HPDE6-E6E7 (cell line): Measurements from ENCODE around the gene CENPX.

Experiments used
- DNase-seq: peaks from one replicate; pipeline ENCODE4 v3.0.0; 2011; ENCODE audit warnings: missing footprints; ENCODE audit errors: extremely low spot score

CENPX gene

DNA sequence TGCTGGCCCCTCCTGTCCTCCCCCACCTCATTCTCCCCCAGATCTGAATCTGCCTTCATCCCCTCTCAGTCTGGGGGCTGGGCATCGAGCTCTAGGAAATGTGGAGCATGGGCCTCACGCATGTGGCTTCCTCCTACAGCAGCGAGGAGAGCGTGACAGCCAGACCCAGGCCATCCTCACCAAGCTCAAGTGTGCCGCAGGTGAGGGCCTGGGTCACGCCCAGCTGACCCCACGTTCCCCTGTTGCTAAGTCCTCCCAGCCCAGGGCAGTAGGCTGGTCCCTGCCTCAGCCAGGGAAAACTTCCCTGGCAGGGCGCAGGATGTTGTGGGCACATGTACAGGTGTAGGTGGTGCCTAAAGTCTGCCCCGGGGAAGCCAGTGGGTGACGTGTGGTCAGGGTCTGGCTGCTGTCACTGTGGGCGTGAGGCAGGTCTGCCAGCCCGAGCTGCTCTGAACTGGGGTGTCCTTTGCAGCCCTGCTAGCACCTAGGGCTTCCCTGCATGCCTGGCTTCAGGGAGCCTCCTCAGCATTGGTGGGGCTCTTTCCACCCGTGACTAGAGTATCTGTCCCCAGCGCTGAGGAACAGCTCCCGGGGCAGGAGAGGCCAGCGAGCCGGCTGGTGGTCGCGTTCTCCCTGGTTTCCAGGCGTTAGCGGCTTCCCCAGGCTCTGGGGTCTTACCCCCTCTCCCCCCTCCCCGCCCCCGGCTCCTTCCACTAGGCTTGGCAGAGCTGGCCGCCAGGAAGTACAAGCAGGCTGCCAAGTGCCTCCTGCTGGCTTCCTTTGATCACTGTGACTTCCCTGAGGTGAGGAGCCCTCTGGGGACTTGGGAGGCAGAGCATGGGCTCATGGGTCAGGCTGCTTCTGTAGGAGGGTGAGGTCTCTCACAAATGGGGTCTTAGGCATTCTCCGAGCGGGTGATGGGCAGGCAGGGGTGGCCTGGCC lies 32.6 kb upstream of the CENPX start:
- no peak for DNase-seq

DNA sequence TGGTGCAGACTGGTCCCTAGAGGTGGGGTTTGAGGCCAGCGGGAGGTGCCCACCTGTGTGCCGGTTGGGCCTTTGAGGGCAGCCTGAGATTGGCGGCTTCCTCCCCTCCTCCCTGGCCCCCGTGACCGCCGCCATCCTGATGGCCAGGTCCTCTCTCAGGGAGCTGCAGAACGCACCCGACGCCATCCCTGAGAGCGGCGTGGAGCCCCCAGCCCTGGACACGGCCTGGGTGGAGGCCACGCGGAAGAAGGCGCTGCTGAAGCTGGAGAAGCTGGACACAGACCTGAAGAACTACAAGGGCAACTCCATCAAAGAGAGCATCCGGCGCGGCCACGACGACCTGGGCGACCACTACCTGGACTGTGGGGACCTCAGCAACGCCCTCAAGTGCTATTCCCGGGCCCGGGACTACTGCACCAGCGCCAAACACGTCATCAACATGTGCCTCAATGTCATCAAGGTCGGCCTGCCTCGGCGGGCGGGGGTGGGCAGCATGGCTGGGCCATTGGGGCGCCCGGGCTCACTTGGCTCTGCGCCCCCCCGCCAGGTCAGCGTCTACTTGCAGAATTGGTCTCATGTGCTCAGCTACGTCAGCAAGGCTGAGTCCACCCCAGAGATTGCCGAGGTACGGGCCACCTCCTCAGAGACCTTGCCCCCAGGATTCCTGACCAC lies 31.8 kb upstream of the CENPX start:
- DNase-seq: no peak

DNA sequence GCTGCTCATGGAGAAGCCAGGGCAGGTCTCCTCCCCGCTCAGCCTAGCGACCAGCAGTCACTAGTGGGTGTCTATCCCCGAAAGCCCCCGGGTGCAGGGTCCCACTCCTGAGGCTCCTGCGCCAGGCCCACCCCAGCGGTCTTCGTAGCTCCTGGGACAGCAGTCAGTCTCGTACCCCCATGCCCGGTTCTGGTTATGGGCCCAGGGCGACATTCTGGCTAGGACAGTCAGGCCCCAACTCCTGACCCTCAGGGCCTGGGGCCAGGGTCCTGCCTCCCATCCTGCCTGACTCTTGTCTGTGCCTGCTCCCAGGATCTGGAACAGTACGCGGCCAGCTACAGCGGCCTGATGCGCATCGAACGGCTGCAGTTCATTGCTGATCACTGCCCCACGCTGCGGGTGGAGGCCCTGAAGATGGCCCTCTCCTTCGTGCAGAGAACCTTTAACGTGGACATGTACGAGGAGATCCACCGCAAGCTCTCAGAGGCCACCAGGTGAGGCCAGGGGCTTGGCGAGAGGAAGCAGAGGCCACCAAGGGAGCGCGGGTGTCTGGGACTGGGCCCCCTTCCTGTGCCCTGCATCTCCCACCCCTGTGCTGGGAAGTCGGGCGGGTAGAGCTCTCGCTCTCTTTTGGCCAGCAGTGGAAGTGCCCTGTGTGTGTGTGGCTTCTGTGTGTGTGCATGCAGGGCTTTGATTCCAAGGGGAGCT lies 31.0 kb upstream of the CENPX start:
- no peak for DNase-seq

DNA sequence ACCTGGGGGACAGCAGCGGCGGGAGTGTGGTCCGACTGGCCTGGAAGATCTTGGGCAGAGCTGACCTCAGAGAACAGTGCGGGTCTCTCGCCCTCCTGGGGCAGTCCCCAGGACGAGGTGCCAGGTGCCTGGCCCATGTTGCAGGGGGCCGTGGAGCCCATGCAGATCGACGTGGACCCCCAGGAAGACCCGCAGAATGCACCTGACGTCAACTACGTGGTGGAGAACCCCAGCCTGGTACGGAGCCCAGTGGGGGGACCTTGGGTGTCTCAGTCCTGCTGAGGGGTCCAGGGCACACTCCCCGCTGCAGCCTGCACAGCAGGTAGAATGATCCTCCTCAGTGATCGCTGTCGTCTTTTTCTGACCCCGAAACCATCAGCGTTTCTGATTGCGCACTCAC lies 30.5 kb upstream of the CENPX start:
- no peak for DNase-seq

DNA sequence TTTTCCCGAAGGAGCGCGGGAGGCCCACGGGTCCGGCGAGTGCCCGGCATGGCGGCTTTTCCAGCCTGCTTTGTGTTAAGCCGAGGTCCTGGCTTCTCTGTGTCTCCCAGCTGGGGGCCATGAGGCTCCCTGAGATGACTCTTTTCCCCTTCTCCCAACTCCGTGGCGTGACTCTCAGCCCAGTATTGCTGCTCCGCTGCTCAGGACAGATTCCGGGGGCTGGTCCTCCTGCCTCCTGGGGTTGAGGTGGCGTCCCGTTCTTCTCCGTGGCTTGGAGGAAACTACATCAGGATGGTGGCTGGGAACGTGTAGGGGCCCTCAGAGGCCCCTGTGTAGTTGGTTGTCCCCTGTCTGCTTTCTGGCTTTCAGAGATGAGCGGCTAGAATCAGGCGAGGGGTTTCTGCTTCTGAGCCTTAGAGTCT lies 30.0 kb upstream of the CENPX start:
- no peak for DNase-seq

DNA sequence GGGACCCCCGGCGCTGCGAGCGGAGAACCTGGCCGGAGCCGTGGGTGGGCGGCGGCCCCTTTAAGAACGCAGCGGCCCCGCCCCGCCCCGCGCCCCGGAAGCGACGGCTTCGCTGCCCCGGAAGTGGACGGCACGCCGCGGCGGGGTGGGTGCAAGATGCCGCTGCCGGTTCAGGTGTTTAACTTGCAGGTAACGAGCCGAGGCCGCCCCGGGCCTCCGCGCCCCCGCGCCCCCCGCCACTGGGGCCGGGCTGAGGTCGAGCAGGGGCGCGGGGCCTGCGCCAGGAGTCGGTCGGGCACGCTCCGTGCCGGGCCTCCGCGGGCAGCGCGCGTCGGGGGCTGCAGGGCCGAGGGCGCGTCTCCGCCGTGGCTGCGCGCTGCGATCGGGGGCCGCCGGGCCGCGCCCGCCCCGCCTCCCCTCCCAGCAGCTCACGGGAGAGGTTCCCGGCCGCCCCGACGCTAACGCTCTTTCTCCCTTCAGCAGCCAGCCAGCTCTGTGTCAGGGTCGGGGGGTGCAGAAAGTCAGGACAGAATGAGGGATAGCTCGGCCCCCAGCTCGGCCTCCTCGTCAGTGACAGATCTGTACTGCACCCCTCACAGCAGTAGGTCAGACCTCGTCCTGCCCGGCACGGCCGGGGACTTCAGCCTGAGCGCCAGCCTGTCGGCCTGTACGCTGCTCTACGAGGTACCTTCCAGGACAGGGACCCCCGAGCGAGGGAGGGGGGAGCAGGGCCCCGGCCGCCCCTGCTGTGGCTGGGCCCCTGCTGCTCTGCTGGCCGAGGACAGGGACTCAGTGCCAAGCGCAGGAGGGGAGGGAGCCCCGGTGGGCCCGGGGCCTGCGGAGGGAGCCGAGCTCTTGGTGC lies 29.3 kb upstream of the CENPX start, which contains the start of the genes GPS1 and RFNG:
TSS of gene GPS1 (plus strand) at position 123 of the 862 bp plus-strand sequence. CDS start at position 157, 34 bp downstream.
TSS of gene RFNG (minus strand) at position 36 of the 862 bp plus-strand sequence. CDS start 45 bp downstream, outside the sequence.
- DNase-seq: peak; percentile 81

DNA sequence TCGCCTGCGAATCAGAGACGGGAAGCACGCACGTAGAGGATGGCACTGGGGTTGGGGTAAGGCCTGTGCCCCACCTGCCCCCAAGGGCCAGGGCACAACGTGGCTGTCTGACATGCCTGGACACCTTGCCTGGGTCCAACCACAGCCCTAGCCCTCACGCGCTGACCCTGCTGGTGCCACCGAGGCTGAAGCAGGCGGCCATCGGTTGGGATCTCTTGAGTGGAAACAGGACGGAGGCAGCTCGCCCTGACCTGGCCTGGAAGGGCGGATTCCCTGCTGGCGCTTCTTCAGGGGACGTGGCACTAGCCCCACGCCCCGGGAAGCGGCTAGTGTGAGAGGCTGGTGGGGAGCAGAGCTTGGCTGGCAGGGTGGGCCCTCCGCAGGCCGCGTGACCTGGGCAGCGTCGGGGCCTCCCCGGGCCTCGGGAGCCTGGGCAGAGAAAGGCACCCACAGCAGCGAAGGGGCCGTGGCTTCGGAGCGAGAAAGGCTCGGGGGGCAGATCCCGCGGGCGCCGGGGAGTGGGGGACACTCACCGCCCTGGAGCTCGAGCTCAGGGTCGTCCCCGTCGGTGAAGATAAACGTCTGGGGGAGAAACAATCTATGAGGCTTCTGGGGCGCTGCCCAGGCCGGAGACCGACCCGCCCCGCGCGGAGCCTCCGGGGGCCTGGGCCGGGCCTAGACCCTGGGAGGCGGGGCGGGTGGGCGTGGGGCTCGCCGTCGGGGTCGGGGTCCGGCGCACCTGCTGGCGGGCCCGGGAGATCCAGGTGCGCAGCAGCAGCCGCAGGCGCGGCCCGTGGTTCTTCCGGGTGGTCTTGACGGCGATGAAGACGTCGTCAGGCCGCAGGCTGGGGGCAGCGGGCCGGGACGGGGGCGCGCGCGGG lies 28.3 kb upstream of the CENPX start:
- no peak for DNase-seq

DNA sequence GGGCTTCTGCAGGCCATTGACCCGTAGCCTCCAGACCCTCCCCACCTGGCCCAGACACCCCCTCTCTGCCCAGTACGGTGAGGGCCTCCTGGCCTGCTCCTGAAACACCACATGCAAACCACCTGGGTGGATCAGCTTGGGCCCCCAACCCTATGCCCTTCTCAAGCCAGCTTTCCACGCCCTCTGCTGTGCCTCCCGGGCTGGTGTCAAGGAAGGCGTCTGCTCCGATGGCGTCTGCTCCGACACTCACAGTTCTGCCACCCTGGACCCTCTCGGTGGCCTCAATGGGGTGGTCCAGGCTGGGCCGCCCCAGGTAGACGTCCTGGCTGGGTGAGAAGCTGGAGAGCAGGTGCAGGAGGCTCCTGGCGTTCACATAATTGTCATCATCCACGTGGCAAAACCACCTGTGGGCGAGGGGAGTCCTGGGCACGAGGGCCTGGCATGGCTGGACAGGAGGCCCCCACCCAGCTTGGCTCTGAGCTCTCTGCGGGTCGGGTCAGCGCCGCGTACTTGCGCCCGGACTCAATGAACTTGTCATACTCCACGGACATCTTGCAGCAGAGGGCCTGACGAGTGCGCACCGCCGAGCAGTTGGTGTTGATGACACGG lies 27.6 kb upstream of the CENPX start:
- DNase-seq: no peak

DNA sequence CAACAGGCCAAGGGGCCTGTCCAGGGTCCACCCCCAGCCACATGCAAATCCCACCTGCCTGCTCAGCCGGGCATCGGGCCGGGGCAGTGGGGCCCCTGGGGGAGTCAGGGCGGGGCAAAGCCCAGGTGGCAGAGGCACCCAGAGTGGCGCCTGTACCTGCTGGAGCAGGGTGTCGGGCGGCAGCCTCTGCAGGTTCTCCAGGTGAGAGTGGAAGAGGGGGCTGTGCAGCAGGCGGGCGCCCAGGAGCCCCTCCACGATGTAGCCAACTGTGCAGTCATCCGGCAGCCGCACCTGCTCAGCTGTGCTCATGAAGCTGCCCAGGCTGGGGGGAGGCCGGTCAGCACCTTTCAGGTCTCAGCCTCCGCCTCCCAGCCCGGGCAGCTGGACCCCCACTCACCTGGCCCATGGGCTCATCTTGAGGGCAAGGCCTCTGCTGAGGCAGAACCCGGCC lies 26.9 kb upstream of the CENPX start:
- DNase-seq: no peak

DNA sequence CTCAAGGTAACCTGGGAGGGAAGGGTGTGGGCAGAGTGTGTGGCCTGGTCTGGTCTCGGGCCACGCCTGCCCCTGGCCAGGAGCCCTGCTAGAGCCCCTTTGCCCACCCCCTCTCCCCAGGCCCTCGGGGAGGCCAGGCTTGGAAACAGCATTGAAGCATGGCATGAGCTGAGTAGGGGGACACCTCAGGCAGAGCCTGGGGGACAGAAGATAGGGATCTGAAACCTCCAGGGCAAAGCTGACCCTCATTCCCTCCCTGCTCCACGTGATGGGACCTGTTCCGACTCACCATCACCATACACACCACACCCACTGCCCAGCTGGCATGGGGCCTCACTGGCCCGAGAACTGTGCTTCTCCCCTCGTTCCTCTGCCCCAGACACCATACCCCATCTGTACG lies 26.4 kb upstream of the CENPX start:
- DNase-seq: no peak

DNA sequence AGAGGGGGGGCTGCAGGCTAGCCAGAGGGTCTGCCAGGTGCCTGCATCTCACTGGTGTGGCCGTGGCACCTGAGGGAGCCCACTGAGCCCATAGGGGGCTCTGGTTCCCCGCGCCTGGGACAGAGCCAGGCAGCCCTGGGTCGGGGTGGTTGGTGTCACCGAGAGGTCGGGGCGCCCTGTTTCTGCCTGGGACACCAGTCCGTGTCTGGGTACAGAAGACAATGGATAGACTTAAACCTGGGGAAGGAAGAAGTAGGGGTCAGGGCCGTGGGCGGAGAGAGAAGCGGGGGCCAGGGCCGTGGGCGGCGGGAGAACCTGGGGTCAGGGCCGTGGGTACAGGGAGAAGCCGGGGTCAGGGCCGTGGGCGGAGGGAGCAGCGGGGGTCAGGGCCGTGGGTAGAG lies 25.9 kb upstream of the CENPX start:
- DNase-seq: no peak

DNA sequence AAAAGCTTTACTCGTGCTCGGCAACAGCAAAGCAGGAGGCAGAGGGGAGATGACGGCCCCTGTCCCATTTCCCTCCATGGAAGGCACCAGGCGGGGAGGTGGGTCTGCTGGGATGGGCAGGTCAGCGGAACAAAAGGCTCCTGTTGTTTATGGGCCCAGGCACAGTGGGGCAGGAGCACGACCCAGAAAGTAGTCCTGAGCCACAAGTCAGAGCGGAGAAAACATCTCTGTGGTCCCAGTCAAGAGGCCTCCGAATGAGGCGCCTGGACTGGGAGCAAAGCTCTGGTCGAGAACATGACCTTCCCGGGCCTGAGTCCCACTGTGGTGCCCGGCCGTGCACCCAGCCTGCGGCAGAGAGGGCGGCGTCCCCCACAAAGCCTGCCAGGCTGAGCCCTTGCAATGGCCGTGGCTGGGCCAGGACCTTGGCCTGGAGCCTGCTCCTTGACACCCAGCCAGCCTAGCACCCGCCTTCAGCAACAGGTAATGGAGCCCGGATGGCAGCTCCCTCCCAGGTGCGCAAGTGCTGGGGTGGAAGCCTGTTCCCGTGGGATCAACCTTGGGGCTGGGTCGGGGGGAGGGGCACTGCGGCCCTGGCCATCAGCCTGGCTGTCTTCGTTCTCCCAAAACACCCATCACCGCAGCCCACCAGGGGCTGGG lies 25.4 kb upstream of the CENPX start:
- no peak for DNase-seq

DNA sequence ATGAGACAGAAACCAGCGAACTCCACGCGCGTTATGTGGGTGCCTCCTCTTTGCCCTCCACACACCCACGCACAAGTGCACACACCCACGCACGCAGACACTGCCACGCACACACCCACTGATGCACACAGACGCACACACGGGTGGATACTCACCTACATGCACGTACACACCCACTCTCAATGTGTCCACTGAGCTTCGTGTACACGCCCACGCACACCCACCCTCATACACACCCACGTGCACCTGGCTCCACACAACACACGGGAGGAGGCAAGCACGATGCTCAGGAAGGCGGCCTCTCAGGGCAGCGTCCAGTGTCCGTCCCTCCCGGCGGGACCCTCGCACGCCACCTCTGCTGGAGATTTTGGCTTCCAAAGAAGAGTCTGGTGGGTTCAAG lies 24.7 kb upstream of the CENPX start:
- DNase-seq: no peak

DNA sequence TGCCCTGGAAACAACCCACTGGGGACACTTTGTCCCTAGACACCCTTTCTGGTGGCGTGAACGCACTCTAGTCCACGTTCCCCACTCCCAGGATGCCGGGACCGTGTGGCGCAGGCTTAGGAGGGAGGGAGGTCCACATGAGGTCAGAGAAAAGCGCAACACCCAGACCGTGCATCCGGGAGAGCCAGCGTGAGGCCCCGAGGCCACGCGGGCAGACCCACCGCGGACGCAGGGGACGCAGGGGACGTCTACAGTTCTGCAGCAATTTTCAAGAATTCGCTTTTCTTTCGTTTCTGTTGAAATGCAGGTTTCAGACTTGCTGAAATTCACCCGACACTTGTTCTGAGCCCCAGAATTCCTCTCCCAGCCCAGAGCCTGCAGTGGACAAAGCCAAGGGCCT lies 24.2 kb upstream of the CENPX start:
- DNase-seq: no peak

DNA sequence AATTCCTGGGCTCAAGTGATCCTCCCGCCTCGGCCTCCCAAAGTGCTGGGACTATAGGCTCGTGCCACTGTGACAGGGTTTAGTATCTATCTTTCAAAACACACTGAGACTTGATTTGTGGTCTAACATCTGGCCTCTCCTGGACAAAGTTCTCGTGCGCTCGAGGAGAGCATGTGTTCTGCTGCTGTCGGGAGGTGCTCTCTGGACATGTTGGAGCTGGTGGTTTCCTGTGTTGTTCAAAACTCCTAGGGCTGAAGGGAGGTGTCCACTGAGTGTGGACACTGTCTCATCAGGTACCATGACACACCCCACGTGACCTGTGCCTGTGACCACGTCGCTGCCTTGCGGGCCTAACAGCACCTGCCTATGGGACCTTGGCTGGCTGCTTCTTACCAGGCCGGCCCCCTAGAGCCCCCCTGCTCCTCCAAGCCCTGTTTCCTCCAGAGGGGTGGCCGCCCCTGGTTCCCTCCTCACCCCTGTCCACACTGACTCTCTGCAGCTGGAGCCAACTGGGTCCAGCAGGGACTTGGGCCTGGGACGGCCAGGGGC lies 23.3 kb upstream of the CENPX start:
- no peak for DNase-seq

DNA sequence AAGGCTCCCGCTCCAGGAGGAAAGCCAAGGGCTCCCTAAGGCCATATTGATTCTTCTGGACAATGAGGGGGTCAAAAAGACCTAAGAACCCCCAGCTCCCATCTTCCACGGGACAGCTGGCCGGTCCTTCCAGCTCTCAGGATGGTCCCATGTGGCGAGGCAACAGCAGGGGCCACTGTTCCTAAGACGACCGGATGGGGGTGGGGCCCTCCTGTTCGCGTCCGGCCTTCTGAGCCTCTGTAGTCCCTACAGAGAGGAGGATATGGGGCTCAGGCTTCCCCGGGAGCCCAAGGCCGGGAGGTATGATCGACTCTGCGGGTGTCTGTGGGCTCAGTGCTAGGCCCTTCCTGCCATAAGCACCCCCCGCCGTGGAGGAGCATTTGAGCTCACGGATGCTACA lies 20.8 kb upstream of the CENPX start:
- no peak for DNase-seq

DNA sequence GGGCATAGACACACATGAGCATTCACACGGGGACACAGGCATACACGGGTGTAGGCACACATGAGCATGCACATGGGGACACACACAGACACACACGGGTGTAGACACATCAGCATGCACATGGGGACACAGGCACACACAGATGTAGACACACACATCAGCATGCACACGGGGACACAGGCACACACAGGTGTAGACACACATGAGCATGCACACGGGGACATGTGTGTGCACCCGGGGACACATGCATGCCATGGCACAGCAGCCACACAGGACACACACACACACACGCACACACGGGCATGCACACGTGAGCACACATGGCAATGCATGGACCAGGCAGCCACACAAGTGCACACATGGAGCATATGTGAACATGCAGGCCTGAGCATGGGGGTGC lies 20.0 kb upstream of the CENPX start:
- DNase-seq: no peak

DNA sequence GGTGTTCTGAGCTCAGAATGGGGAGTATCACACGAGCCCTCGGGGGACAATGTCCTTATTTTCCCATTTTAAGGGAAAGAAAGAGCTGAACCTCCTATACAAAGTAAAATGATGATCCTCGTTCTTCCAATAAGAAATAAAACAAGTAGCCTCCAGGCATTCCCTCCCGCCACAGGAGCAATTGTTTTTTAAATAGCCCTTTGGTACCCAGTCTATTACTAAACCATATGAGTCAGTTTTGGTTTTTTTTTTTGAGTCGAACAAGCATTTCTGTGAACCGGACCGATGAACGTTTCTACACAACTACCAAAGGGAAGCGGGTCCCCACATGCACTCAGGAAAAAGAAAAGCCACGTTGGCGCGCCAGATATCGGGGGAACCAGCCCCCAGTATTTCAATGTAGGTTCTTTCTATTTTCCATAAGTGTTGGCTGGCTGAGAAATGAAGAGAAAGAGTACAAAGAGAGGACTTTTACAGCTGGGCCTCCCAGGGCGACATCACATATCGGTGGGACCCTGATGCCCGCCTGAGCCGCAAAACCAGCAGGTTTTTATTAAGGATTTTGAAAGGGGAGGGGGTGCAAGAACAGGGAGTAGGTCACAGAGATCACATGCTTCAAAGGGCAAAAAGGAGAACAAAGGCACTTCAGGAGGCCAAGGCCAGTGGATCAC lies 18.6 kb upstream of the CENPX start:
- DNase-seq: no peak
